Chondrocyte (in vitro differentiated cells): ENCODE results near the gene ATG16L2. TPM values are rescaled to one million over a fixed set of nuclear protein-coding genes. Genes with fewer than 3 reads are reported as not detected.

Experiments used
- DNase-seq: peaks from one replicate; pipeline ENCODE4 v3.0.0; 2021; ENCODE audit warnings: mixed read lengths, low spot score
- H3K27ac Mint-ChIP-seq: one replicate; pipeline ENCODE4 v1.8.0; 2021; ENCODE audit warnings: mild to moderate bottlenecking, moderate library complexity, mixed read lengths; ENCODE audit not compliant: unreplicated experiment
- H3K27me3 Mint-ChIP-seq: 2 replicates; pipeline ENCODE4 v1.8.0; 2021; ENCODE audit warnings: low read depth, mixed read lengths
- H3K36me3 Mint-ChIP-seq: 2 replicates; pipeline ENCODE4 v1.8.0; 2021; ENCODE audit warnings: low read depth, mixed read lengths
- H3K4me1 Mint-ChIP-seq: 2 replicates; pipeline ENCODE4 v1.8.0; 2021; ENCODE audit warnings: low read depth, mild to moderate bottlenecking, mixed read lengths
- H3K4me3 Mint-ChIP-seq: one replicate; pipeline ENCODE4 v1.8.0; 2021; ENCODE audit warnings: mild to moderate bottlenecking, moderate library complexity, mixed read lengths; ENCODE audit not compliant: unreplicated experiment
- H3K9me3 Mint-ChIP-seq: 2 replicates; pipeline ENCODE4 v1.8.0; 2021; ENCODE audit warnings: low read depth, mixed read lengths
- total RNA-seq: library from RNA; stranded (reverse); gene quantifications from 3 replicates; pipeline ENCODE4 v1.2.1, GENCODE V29; 2021
- TF ChIP-seq, protein P1 (sequence below): fragments of 200-600 bp; sonication (generic); IDR thresholded peaks from 2 replicates; pipeline ENCODE4 v1.5.0; 2021; ENCODE audit warnings: antibody characterized with exemption, mild to moderate bottlenecking, moderate library complexity

The ATG16L2 gene
- total RNA-seq, 1 donor from 2014 or later = 9.9 TPM

DNA sequence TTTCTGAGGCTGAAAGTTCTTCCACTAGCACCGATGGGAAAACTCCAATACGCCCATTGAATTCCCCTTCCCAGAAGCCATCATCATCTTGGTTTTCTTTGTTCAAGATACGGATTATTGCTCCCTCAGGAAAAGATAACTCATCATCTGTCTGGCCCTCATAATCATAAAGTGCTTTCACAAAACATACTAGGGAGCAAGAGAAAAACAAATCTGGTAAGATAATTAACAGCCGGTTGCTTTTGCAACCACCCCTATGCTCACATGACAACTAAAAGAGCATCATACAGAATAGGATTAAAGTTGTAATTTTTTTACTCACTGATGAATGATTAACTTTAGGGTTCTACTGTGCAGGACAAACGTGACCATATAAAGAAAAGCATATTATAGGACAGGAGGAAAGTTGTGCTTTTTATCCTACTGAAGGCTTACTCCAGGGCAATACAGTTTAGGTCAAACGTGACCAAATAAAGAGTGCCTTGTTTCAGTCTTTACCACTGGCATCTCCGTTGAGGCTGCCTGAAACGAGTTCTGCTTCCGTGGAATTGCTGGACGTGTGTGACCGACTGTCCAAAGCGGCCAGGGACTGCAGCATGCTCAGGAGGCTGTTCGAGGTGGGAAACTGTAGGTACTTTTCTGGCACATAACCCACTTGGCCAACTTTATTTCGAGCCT lies 28.6 kb downstream of the ATG16L2 start:
- Mint-ChIP-seq H3K9me3 (no peaks in the 10 kb centered on the region), H3K36me3 (peaks cover 46% of the 10 kb centered on the region), H3K27ac (no peak overlapping the region), H3K4me1 (peaks cover 36% of the 10 kb centered on the region), H3K27me3 (no peaks in the 10 kb centered on the region), H3K4me3 (no peak overlapping the region)
- TF ChIP-seq, protein P1, sequence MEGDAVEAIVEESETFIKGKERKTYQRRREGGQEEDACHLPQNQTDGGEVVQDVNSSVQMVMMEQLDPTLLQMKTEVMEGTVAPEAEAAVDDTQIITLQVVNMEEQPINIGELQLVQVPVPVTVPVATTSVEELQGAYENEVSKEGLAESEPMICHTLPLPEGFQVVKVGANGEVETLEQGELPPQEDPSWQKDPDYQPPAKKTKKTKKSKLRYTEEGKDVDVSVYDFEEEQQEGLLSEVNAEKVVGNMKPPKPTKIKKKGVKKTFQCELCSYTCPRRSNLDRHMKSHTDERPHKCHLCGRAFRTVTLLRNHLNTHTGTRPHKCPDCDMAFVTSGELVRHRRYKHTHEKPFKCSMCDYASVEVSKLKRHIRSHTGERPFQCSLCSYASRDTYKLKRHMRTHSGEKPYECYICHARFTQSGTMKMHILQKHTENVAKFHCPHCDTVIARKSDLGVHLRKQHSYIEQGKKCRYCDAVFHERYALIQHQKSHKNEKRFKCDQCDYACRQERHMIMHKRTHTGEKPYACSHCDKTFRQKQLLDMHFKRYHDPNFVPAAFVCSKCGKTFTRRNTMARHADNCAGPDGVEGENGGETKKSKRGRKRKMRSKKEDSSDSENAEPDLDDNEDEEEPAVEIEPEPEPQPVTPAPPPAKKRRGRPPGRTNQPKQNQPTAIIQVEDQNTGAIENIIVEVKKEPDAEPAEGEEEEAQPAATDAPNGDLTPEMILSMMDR = no peak
- DNase-seq = no peak

DNA sequence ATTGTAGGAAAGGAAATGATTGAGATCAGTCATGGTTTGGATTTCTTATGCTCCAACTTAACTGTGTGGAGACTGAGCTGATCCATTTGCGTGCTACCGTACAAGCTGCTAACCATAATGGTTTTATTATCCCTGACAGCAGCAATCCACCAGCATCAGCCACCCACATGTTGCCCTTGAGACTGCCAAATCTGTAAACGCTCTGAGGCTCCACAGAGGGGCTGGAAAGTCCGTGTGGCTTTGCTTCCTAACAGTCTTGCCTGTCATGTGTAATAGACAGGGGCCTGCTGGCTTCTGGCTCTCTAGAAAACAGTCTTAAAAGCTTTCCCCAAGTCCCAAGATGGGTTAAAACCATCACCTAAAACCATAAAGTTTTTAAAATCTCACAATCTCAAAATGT lies 30.1 kb downstream of the ATG16L2 start:
- TF ChIP-seq, protein P1 = no peak
- no peak for DNase-seq
- no peaks in the 10 kb centered on the region for H3K27me3 Mint-ChIP-seq
- peaks cover 36% of the 10 kb centered on the region for H3K4me1 Mint-ChIP-seq
- H3K9me3 Mint-ChIP-seq = no peaks in the 10 kb centered on the region
- H3K4me3 Mint-ChIP-seq = no peak overlapping the region
- peak overlapping the region; percentile 81 for H3K27ac Mint-ChIP-seq
- H3K36me3 Mint-ChIP-seq = peaks cover 42% of the 10 kb centered on the region

DNA sequence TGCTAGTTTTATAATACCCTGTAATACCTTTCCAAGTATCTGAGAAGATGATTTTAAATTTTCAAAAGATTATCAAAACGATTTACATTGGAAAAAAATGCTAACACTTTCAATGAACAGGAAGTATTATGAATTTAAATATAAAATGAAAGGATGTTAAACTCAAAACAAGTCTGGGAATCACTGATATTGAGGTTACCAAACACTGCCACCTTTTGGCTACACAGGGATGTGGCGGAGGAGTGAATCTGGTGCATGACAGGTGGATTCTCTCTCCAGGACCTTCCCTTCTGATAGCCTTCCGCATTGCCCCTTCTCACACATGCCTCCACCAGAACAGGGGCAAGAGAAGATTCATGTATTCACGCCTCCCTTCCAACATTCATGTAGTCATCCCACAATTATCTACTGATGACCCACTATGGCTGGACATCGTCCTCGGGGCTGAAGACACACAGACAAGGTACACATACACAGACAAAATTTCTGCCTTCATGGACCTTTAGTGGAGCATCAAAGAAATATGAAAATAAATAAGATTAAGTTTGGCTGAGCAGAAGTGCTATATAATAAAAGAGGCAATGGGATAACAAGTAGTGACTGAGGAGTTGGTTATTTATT lies 34.7 kb downstream of the ATG16L2 start:
- Mint-ChIP-seq H3K9me3 (no peaks in the 10 kb centered on the region), H3K36me3 (peaks cover 17% of the 10 kb centered on the region), H3K27me3 (no peaks in the 10 kb centered on the region), H3K4me1 (peaks cover 16% of the 10 kb centered on the region), H3K4me3 (no peak overlapping the region), H3K27ac (no peak overlapping the region)
- TF ChIP-seq, protein P1 = peak; percentile 79
- DNase-seq = no peak

DNA sequence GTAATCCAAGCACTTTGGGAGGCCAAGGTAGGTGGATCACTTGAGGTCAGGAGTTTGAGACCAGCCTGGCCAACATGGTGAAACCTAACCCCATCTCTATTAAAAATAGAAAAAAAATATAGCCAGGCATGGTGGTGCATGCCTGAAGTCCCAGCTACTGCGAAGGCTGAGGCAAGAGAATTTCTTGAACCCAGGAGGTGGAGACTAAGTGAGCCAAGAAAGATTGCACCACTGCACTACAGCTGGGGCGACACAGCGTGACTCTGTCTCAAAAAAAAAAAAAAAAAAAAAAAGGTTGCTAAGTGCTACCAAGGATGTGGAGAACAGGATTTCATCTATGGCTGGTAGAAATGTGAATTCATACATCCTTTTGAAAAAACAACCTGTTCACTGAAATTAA lies 36.6 kb downstream of the ATG16L2 start:
- Mint-ChIP-seq H3K4me1 (peaks cover 4% of the 10 kb centered on the region), H3K36me3 (peaks cover 13% of the 10 kb centered on the region), H3K27ac (no peak overlapping the region), H3K27me3 (no peaks in the 10 kb centered on the region), H3K9me3 (no peaks in the 10 kb centered on the region), H3K4me3 (no peak overlapping the region)
- TF ChIP-seq, protein P1 = no peak
- no peak for DNase-seq

DNA sequence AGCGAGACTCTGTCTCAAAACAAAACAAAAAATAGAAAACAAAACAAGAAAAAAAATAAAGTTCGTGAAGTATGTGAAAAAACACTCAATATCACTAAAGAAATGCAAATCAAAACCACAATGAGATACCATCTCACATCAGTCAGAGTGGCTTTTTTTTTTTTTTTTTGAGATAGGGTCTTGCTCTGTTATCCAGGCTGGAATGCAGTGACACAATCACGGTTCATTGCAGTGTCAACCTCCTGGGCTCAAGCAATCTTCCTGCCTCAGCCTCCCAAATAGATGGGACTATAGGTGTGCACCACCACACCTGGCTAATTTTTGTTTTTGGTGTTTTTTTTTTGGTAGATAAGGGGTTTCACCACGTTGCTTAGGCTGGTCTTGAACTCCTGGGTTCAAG lies 37.5 kb downstream of the ATG16L2 start:
- Mint-ChIP-seq H3K27ac (no peak overlapping the region), H3K27me3 (no peaks in the 10 kb centered on the region), H3K9me3 (no peaks in the 10 kb centered on the region), H3K36me3 (peaks cover 11% of the 10 kb centered on the region), H3K4me3 (no peak overlapping the region), H3K4me1 (peaks cover 13% of the 10 kb centered on the region)
- no peak for DNase-seq
- TF ChIP-seq, protein P1 = no peak
